NCI-H2227 (cell line): ENCODE data around the gene PLA2R1.

ENCODE experiments used
- DNase-seq: peaks from one replicate; lab custom pipeline; 2025; ENCODE audit not compliant: unreplicated experiment; lab: John Stamatoyannopoulos, UW

Gene PLA2R1

DNA sequence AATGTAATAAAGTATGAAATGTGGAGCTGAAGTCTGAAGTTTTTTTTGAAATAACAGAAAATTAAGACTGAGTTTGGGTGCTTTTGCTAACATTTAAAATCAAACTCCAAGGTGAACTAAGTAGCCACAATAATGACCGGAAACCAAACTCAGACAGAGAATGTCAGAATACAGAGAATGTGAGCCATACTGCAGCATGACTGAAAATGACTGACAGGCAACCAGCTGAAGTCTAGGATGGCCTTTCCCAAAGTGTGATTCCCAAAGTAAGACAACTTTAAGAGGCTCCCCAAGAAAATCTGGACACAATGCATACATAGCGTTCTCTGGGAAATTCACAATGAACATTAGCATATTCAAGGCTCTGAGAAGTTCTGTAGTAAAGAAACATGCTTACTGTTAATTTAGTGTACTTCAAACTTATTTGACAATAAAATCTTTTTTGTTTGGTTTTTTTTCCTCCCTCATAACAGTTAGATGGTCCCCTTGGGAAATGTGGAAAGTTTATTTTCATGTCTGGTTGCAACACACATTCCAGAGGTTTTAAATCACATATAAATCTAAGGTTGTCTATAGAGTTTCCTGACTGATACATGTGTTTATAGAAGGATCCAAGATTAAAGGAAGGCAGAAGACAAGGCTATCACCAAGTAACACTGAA lies 28.6 kb downstream of the PLA2R1 start:
- no peak for DNase-seq

DNA sequence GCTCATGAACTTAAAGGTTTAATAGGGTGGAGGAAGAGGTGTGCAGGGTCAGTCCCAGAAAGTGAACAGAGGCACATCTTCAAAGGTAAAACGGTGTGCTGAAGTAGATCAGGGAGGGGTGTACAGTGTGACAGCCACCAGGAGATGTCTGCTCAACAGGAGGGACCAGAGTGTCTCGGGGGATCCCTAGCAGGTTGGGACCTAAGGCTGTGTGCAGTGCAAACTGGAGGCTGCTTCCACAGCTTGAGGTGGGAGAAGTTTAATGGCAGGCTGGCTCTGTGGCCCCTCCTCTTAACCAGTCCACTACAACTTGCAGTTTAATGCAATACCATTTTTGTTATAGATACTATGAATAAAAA lies 33.2 kb downstream of the PLA2R1 start:
- no peak for DNase-seq

DNA sequence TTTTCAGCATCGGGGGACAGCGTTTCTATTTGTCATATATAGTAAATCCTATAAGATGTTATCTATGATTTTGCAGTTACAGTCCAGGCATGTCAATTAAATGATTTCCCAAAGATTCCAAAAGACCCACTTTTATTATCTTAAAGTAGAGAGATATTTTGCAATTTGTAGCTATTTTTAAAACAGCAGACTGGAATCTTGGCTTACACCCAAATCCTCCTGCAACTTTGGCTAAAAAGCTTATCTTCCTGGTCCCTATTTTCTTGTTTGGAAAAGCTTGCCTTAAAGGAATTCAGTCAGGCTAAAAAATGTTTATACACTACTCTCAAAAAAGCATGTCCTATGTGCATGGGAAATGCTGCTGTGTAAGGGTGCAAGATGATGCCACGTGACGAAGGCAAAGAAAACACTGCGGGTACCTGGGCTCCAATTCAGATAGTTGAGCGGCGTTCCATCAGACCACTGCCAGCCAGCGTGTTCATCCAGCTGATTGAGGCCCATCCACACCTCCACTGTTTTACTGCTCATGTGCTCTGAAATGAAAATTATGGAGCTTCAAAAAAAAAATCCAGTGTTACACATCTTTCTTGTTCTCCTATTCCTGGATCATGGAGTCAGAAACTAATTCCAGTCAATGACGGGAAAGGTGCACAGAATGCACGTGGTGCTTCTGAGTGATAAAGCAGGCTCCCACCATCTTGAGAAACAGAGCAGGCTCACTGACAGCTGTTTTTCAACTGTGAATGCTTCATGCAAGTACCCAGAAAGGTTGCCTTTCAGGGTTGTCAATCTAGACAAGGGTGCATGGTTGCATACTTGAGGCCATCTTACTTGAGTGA lies 33.8 kb downstream of the PLA2R1 start:
- DNase-seq, result no peak

DNA sequence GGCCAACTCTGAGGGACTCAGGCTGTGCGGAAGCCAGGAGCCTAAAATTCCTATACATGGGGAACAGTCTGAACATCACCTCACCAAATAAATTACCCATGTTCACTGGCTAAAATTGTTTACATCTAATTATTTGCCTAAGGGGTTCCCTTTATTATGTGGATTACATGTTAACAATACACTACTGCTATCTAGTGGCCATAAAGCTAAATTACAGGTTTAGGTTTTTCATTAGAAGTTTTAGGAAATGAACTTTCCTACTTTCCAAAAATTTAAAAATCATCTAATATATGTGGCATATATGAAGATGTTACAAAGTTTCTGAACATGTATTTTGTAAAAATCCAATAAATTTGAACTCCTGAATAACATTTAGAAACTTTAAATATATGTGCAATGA lies 40.3 kb downstream of the PLA2R1 start:
- no peak for DNase-seq

DNA sequence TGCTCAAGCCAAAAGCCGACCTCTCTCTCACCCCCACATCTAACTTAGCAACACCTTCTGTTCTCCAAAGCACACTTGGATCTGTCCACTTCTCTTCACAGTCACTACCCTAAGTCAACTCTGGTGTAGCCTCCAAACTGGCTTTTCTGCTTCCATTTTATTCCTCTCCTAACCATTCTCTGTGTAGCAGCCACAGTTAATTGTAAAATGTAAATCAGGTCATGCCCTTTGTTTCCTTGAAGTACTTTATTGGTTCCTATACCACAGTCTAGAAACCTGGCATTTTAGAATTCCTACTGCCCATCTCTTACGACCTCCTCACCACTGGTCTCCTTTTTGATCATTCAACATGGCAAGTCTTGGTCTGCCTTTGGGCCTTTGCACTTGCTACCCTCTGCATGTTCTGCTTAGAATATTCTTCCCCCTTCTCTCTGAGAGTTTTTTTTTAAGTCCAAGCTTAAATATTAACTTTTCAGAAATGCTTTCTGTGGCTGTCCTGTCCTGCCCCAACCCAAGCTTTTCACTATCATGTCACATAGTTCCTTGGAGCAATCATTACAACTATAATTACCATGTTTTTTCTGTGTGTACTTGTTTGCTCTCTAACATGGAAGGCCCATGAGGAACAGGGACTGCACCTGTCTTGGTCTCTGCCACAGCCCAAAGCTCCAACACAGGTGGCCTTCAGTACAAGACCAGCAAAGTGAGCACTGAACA lies 42.9 kb downstream of the PLA2R1 start:
- no peak for DNase-seq

DNA sequence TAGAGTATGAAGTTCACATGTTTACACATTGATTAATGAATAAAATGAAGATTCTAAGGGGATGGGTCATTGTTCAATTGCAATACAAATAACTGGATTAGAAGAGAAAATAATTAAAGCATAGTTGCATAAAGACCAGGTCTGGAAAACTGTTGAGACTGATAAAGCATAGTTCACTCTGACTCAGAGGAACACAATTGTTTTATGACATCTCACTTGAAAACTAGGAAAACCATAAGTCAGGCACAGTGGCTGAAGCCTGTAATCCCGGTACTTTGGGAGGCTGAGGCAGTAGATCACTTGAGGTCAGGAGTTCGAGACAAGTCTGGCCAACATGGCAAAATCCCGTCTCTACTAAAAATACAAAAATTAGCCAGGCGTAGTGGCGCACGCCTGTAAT lies 46.7 kb downstream of the PLA2R1 start:
- DNase-seq, result no peak

GRCh38 chr2:160014227-160014626 lies 48.2 kb downstream of the PLA2R1 start:
- no peak for DNase-seq

DNA sequence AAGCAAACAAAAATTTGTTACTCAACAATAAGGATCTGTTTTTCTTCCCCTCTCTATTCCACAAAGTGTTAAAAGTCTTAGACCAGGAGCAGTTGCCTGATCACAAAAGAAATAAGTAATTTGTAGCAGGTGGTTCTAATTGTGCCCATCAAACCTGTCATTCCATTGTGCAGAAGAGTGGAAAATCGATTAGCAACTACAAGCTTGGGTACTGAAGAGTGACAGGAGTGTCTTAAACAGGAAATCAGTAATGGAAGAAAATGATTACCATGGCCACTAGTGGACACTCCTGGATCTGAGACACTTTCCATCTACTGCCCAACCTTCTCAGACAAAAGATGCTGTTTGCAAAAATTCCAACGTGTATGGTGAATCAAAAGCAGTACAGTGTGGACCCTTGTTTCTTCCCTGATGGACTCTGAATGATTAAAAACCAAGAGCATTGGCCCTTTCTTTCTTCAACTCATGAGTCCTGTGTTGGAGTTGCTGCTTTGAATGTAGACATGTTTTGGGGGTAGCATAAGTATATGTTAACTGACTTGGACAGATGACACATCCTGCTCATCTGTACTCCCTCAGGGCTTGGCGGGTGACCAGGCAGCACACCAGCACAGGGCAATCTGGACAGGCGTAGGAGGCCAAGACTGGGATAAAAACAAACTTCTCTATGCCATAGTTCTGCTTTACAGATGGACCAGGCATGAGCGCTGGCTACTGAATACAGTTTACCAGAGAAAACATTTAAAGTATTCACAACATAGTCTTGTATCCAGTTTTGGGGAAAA lies 51.9 kb downstream of the PLA2R1 start:
- peak; percentile 42 for DNase-seq

DNA sequence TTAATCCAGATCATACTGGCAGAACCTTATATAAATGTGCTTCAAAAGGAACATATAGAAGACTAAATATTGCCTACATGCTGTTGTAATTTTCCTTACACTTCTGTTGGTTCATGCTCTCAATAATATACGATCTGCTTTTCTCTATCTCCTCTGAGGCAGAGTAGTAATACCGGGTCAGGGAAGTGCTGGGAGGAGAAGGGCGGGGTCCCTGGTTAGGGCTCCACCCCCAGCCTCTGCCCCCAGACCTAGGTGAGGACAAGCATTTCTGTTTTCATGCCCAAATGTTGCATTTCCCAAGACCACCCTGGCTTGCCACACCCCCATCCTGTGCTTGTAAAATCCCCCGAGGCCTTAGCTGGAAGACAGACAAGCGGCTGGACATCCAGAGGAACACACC lies 55.3 kb downstream of the PLA2R1 start:
- DNase-seq, result no peak

GRCh38 chr2:160006475-160006874 lies 55.9 kb downstream of the PLA2R1 start:
- DNase-seq, result no peak

DNA sequence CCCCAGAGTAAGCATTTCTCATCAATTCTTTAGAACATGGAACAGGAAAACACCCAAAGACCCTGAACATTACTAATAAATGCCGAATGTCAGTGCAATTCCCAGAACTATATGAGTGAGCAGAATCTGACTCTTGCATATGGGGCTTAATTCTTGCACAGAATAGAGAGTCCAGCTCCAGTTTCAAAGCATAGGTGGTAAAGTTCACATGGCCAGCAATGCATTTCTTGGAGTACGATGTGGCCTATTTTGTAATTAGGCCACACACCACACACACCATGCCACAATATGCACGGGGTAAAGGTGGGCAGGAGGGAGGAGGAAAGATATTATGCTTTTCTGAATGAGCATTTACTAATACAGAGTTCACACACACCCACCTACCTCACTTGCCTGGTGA lies 56.5 kb downstream of the PLA2R1 start:
- no peak for DNase-seq

DNA sequence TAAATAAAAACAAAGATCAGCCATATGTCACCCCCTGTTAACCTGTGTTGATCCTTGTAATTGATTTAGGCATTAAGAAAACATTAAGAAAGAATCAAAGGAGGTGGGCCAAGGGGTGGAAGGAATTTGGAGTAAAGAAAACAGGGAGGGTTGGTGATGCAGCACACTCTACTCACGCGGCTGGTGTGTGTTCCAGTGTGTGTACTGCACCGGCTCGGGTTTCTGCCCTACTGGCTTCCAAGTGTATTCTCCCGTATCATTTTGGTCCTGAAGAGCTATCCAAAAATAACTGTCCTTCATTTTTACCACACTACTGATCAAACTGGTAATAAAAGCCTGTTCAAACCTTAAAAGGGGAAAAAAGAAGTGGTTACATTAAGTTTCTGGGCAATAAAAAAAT lies 56.9 kb downstream of the PLA2R1 start:
- no peak for DNase-seq

DNA sequence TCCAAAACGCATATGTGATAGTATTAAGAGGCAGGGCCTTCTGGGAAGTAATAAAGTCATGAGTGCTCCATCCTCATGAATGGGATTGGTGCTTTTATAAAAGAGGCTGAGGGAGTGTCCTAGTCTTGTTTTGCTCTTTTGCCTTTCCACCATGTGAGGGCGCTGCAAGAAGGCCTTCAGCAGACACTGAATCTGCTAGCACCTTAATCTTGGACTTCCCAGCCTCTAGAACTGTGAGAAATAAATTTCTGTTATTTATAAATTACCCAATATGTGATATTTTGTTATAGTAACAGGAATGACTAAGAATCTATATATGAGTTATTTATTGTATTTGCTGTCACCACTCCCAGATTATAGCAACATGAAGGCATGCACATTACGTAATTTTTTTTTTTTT lies 63.5 kb downstream of the PLA2R1 start:
- no peak for DNase-seq

- DNase-seq, result no peak
Observed at GRCh38 chr2:159998243-159998642, 64.2 kb downstream of the PLA2R1 start.

DNA sequence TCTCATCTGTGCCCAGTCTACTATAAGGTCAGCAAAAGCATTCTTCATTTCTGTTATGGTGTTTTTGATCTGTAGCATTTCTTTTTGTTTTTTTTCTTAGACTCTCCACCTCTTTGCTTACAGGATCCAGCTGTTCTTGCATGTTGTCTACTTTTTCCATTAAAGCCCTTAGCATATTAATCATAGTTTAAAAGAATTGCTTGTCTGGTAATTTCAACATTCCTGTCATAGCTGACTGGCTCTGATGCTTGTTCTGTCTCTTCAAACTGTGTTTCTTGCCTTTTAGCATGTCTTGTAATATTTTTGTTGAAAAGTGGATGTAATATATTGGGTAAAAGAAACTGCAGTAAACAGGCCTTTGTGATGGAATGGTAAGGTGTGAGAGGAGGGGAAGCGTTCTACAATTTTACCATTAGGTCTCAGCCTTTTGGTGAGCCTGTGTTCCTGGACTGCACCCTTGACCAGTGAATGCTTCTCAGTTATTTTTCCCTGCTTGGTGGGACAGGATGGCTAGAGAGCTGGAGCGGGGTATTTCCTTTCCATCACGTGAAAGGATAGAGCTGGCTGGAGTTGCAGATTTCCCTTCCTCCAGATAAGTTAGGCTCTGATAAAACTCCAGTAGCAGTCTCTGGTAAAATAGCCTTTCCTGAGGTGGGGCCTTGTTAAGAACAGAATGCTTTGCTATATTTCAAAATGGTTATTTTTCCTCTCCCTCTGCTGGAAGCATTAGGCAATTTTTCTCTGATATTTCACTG lies 65.4 kb downstream of the PLA2R1 start:
- DNase-seq, result no peak

- no peak for DNase-seq
Observed at GRCh38 chr2:159995038-159995437, 67.4 kb downstream of the PLA2R1 start.

DNA sequence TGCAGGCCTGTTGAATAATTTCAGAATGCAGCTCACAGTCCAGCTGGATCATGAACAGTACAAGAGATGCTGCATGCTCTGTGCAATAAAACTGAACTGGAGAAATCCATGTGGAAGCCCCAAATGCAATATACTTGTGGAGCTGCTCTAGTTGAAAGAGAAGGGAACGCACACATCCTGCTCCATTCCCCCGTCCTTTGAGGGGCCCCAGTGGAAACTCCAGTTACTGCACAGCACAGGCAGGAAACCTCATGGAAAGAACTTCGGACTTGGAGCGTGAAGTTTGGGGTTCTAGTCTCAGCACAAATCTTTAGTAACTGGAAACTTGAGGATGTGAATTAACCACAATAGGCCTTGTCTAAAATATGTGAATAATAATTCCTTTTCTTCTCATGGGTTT lies 73.2 kb downstream of the PLA2R1 start:
- DNase-seq, result no peak

DNA sequence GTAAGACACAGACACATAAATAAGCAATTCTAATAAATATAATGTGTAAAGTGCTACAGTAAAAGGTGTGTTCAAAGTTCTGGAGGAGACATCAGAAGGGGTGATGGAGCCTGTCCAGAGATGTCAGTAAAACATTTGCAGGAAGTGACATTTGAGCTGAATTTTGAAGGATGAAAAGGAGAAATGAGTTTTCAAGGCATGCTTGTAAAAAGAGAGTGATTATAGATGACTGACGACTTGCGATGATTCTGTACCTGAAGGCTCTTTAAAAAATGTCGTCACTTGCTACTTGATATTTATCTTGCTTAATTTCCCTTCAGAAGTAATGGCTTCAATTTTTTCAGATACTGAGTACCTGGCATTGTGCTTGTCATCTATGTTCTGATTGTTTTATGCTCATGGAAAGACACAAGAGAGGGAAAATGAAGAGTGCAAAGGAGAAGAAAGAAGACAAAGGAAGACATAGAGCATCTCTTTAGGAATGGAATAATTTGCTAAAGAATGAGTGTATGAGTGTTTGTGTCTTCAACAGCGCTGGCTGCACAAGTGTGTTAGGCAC lies 73.9 kb downstream of the PLA2R1 start:
- DNase-seq, result no peak

DNA sequence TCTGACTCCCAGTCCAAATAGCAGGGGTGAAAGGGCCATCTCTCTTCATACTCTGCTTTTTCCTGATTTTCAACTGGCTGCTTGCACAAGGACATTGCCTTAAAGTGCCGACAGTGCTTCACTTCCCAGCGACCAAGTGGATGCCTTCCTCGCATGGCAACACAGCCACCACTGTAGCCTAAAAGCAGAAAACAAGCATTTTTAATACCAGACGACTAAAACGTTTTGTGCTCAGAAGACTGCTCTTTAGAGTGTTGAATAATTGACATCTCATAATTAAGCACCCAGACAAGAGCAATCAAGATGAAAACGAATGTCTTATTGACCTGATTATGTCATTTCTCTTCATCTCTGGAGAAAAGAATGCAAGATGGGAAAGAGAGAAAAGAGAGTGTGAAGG lies 75.2 kb downstream of the PLA2R1 start:
- DNase-seq, result no peak

GRCh38 chr2:159985656-159986055 lies 76.8 kb downstream of the PLA2R1 start:
- no peak for DNase-seq
